Endothelial cell (in vitro differentiated cells): ENCODE data around the gene MAML2. TPM values are rescaled to one million over a fixed set of nuclear protein-coding genes. Genes with fewer than 3 reads are reported as not detected.

Source experiments
- DNase-seq: peaks from one replicate; pipeline ENCODE4 v3.0.0; 2021; ENCODE audit warnings: low spot score
- H3K27ac Mint-ChIP-seq: one replicate; pipeline ENCODE4 v1.8.0; 2021; ENCODE audit warnings: mixed read lengths, inconsistent platforms; ENCODE audit not compliant: unreplicated experiment
- H3K27me3 Mint-ChIP-seq: one replicate; pipeline ENCODE4 v1.8.0; 2021; ENCODE audit warnings: mild to moderate bottlenecking, moderate library complexity, mixed read lengths, inconsistent platforms; ENCODE audit not compliant: unreplicated experiment
- H3K36me3 Mint-ChIP-seq: one replicate; pipeline ENCODE4 v1.8.0; 2021; ENCODE audit warnings: mild to moderate bottlenecking, low read depth, mixed read lengths, inconsistent platforms; ENCODE audit not compliant: unreplicated experiment
- H3K4me1 Mint-ChIP-seq: one replicate; pipeline ENCODE4 v1.8.0; 2021; ENCODE audit warnings: mild to moderate bottlenecking, mixed read lengths, inconsistent platforms; ENCODE audit not compliant: unreplicated experiment
- H3K4me3 Mint-ChIP-seq: one replicate; pipeline ENCODE4 v1.8.0; 2021; ENCODE audit warnings: mild to moderate bottlenecking, mixed read lengths, inconsistent platforms; ENCODE audit not compliant: unreplicated experiment
- H3K9me3 Mint-ChIP-seq: one replicate; pipeline ENCODE4 v1.8.0; 2021; ENCODE audit warnings: mixed read lengths, inconsistent platforms; ENCODE audit not compliant: unreplicated experiment
- CTCF ChIP-seq: fragments of 200-600 bp; sonication (generic); IDR thresholded peaks from one replicate; pipeline ENCODE4 v1.5.0; 2021; ENCODE audit warnings: antibody characterized with exemption; ENCODE audit not compliant: unreplicated experiment
- total RNA-seq: library from RNA; stranded (reverse); fragmentation: NEBNext Ultra II Directional; extraction: Animal tissue kit (Norgen Biotek cat#: 25700); gene quantifications from one replicate; pipeline ENCODE4 v1.2.1, GENCODE V29; 2021; ENCODE audit not compliant: unreplicated experiment

MAML2 gene
- total RNA-seq, 1 donor from 2014 or later = 6.2 TPM

DNA sequence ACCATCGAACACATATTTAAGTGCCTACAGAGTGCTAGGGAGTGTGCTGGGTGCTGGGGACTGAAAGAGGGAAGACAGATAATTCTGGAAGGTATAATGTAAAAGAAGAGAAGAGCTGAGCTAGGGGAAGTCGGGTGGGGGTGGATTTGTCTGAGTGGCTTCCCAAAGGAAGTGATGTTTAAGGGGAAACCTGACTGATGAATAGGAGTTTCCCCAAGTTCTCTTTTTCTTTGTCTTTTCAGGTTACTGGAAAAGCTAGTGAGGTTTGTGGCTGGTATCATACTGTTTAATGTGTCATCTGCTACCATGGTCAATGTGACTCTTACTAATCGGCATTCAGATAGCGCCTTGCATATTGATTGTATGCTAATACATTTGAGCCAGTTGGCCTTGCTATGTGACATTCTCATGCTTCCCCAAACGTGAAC, 267.4 kb downstream of the MAML2 start:
- no peak for TF ChIP-seq CTCF
- Mint-ChIP-seq H3K9me3 (no peaks in the 10 kb centered on the region), H3K4me1 (peaks cover 23% of the 10 kb centered on the region), H3K27ac (peak overlapping the region; percentile 22), H3K36me3 (no peaks in the 10 kb centered on the region), H3K4me3 (no peak overlapping the region), H3K27me3 (peaks cover 2% of the 10 kb centered on the region)
- no peak for DNase-seq

DNA sequence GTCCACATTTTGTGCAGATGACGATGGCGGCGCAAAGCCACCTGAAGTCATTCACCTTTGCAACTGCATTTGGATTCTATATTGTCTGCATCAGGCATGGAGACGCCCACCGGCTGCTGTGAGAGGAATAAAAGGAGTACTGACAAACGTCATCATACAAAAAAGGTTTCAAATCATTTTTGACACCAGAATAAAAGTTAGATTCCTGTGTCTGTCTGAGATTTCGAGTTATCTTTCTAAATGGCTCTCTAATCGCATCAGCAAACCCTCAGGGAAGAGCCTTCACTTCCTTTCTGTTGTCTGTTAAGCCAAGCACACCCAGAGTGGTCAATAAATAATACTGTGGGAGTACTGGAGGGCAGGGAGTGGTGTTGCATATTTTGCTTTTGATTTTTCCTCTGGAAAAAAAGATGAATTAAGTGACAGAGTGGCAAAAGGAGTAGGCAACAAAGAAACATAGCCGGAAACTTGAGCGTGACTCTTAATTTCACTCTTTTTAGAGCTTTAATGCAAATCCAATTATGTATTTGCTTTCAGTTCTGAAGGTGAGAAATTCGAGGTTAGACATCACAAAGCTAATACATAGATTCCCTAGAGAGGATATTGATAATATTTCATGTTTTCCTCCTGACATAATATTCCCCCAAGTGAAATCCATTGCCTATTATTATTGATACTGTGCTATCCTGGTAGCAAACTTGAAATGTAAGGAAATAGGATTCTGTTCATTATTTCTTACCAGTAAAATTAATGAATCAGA, 268.3 kb downstream of the MAML2 start:
- H3K4me1 Mint-ChIP-seq = peaks cover 23% of the 10 kb centered on the region
- H3K9me3 Mint-ChIP-seq = no peaks in the 10 kb centered on the region
- no peak for DNase-seq
- no peaks in the 10 kb centered on the region for H3K36me3 Mint-ChIP-seq
- H3K27me3 Mint-ChIP-seq = peaks cover 2% of the 10 kb centered on the region
- no peak overlapping the region for H3K4me3 Mint-ChIP-seq
- no peak overlapping the region for H3K27ac Mint-ChIP-seq
- TF ChIP-seq CTCF = no peak

DNA sequence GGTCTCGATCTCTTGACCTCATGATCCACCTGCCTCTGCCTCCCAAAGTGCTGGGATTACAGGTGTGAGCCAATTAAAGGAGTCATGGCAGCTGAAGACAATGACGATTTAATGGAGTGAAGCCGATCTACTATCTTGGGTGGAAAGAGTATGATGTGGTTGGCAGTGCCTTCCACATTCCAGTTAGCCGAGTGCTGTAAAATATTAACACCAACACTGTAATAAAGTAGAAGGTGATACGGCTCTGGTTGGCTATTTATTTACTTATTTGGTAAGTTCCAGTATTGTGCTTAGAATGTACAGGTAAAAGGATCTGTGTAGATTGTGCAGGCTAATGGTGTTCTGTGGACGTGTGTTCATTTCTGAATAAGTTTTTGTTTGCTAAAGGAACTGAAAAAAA, 269.5 kb downstream of the MAML2 start:
- H3K4me3 Mint-ChIP-seq = no peak overlapping the region
- no peaks in the 10 kb centered on the region for H3K36me3 Mint-ChIP-seq
- TF ChIP-seq CTCF = no peak
- no peak for DNase-seq
- H3K27ac Mint-ChIP-seq = no peak overlapping the region
- H3K4me1 Mint-ChIP-seq = peaks cover 23% of the 10 kb centered on the region
- no peaks in the 10 kb centered on the region for H3K9me3 Mint-ChIP-seq
- H3K27me3 Mint-ChIP-seq = peaks cover 2% of the 10 kb centered on the region

DNA sequence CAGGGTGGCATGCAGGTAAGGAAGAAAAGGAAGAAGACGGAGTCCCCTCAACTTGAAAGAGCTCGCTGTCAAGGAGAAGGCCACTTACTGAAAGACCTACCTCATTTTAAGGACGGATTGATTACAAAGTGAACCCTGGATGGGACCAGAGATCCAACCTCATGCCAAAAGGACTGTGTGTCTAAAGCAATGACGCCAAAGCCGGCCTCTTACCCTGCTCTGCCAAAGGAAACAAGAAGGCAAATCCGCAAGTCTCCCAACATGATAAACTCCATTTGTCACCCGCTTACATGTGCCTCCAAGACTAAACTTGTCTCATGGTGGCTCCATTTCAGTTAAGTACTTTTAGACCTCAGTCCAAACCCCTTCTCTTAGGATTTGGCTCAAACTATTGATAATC, 270.4 kb downstream of the MAML2 start:
- TF ChIP-seq CTCF = no peak
- H3K9me3 Mint-ChIP-seq = no peaks in the 10 kb centered on the region
- H3K4me3 Mint-ChIP-seq = no peak overlapping the region
- H3K36me3 Mint-ChIP-seq = no peaks in the 10 kb centered on the region
- peaks cover 23% of the 10 kb centered on the region for H3K4me1 Mint-ChIP-seq
- no peak for DNase-seq
- no peak overlapping the region for H3K27ac Mint-ChIP-seq
- peaks cover 2% of the 10 kb centered on the region for H3K27me3 Mint-ChIP-seq

DNA sequence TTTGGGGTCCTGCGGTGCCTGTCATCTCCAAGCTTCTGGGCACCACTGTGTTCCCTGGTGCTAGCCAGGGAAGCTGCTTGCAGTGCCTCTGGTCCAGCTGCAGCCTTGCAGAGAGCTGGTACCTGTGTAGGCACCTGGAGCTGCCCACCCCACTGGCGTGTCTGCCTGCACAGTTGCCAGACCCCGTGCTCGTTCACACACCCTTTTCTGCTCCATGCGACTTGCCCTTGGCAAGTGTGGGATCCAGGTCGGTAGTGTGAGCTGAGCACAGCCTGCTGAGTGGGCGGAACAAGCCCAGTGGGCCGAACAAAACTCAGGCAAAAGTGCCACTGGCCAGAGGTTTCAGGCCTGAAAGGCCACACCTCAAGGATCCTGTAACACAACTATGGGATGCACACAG, 272.5 kb downstream of the MAML2 start:
- no peak for DNase-seq
- no peak overlapping the region for H3K4me3 Mint-ChIP-seq
- H3K9me3 Mint-ChIP-seq = no peaks in the 10 kb centered on the region
- no peak overlapping the region for H3K27ac Mint-ChIP-seq
- peaks cover 11% of the 10 kb centered on the region for H3K4me1 Mint-ChIP-seq
- H3K27me3 Mint-ChIP-seq = peaks cover 2% of the 10 kb centered on the region
- TF ChIP-seq CTCF = no peak
- H3K36me3 Mint-ChIP-seq = no peaks in the 10 kb centered on the region
